Endothelial cell (in vitro differentiated cells): Measurements from ENCODE around the gene EFCAB6. TPM values are rescaled to one million over a fixed set of nuclear protein-coding genes. Genes with fewer than 3 reads are reported as not detected.

Source experiments
- DNase-seq: peaks from one replicate; pipeline ENCODE4 v3.0.0; 2021; ENCODE audit warnings: low spot score
- H3K27ac Mint-ChIP-seq: one replicate; pipeline ENCODE4 v1.8.0; 2021; ENCODE audit warnings: mixed read lengths, inconsistent platforms; ENCODE audit not compliant: unreplicated experiment
- H3K27me3 Mint-ChIP-seq: one replicate; pipeline ENCODE4 v1.8.0; 2021; ENCODE audit warnings: mild to moderate bottlenecking, moderate library complexity, mixed read lengths, inconsistent platforms; ENCODE audit not compliant: unreplicated experiment
- H3K36me3 Mint-ChIP-seq: one replicate; pipeline ENCODE4 v1.8.0; 2021; ENCODE audit warnings: mild to moderate bottlenecking, low read depth, mixed read lengths, inconsistent platforms; ENCODE audit not compliant: unreplicated experiment
- H3K4me1 Mint-ChIP-seq: one replicate; pipeline ENCODE4 v1.8.0; 2021; ENCODE audit warnings: mild to moderate bottlenecking, mixed read lengths, inconsistent platforms; ENCODE audit not compliant: unreplicated experiment
- H3K4me3 Mint-ChIP-seq: one replicate; pipeline ENCODE4 v1.8.0; 2021; ENCODE audit warnings: mild to moderate bottlenecking, mixed read lengths, inconsistent platforms; ENCODE audit not compliant: unreplicated experiment
- H3K9me3 Mint-ChIP-seq: one replicate; pipeline ENCODE4 v1.8.0; 2021; ENCODE audit warnings: mixed read lengths, inconsistent platforms; ENCODE audit not compliant: unreplicated experiment
- CTCF ChIP-seq: fragments of 200-600 bp; sonication (generic); IDR thresholded peaks from one replicate; pipeline ENCODE4 v1.5.0; 2021; ENCODE audit warnings: antibody characterized with exemption; ENCODE audit not compliant: unreplicated experiment
- total RNA-seq: library from RNA; stranded (reverse); fragmentation: NEBNext Ultra II Directional; extraction: Animal tissue kit (Norgen Biotek cat#: 25700); gene quantifications from one replicate; pipeline ENCODE4 v1.2.1, GENCODE V29; 2021; ENCODE audit not compliant: unreplicated experiment

The EFCAB6 gene
- total RNA-seq, 1 donor from 2014 or later: 0.69 TPM

GRCh38 chr22:43704051-43704450 is 108.1 kb downstream of the EFCAB6 start:
- H3K27ac Mint-ChIP-seq: no peak overlapping the region
- no peaks in the 10 kb centered on the region for H3K9me3 Mint-ChIP-seq
- no peaks in the 10 kb centered on the region for H3K36me3 Mint-ChIP-seq
- TF ChIP-seq CTCF: no peak
- H3K27me3 Mint-ChIP-seq: no peaks in the 10 kb centered on the region
- DNase-seq: no peak
- no peaks in the 10 kb centered on the region for H3K4me1 Mint-ChIP-seq
- no peak overlapping the region for H3K4me3 Mint-ChIP-seq

- H3K4me3 Mint-ChIP-seq: no peak overlapping the region
- no peaks in the 10 kb centered on the region for H3K9me3 Mint-ChIP-seq
- no peaks in the 10 kb centered on the region for H3K27me3 Mint-ChIP-seq
- no peaks in the 10 kb centered on the region for H3K36me3 Mint-ChIP-seq
- no peak for DNase-seq
- H3K4me1 Mint-ChIP-seq: no peaks in the 10 kb centered on the region
- no peak overlapping the region for H3K27ac Mint-ChIP-seq
- no peak for TF ChIP-seq CTCF
Measured at GRCh38 chr22:43698403-43698802, 113.7 kb downstream of the EFCAB6 start.

- TF ChIP-seq CTCF: no peak
- no peak for DNase-seq
- Mint-ChIP-seq H3K9me3 (no peaks in the 10 kb centered on the region), H3K27ac (no peak overlapping the region), H3K4me3 (no peak overlapping the region), H3K36me3 (no peaks in the 10 kb centered on the region), H3K4me1 (no peaks in the 10 kb centered on the region), H3K27me3 (no peaks in the 10 kb centered on the region)
Measured at GRCh38 chr22:43697894-43698293, 114.2 kb downstream of the EFCAB6 start.

GRCh38 chr22:43693249-43693648 is 118.9 kb downstream of the EFCAB6 start:
- Mint-ChIP-seq H3K27ac (no peak overlapping the region), H3K4me1 (no peaks in the 10 kb centered on the region), H3K9me3 (no peaks in the 10 kb centered on the region), H3K4me3 (no peak overlapping the region), H3K36me3 (no peaks in the 10 kb centered on the region), H3K27me3 (no peaks in the 10 kb centered on the region)
- DNase-seq: no peak
- no peak for TF ChIP-seq CTCF

GRCh38 chr22:43689356-43689755 is 122.7 kb downstream of the EFCAB6 start:
- no peak overlapping the region for H3K4me3 Mint-ChIP-seq
- no peaks in the 10 kb centered on the region for H3K27me3 Mint-ChIP-seq
- H3K27ac Mint-ChIP-seq: no peak overlapping the region
- no peaks in the 10 kb centered on the region for H3K36me3 Mint-ChIP-seq
- no peaks in the 10 kb centered on the region for H3K4me1 Mint-ChIP-seq
- no peak for DNase-seq
- TF ChIP-seq CTCF: no peak
- no peaks in the 10 kb centered on the region for H3K9me3 Mint-ChIP-seq
